Fibroblast of skin of right biceps (primary cell): Measurements from ENCODE around the gene TMEM196.

Experiments
- DNase-seq: peaks from one replicate; pipeline ENCODE4 v3.0.0-alpha.2; 2013

Gene TMEM196

DNA sequence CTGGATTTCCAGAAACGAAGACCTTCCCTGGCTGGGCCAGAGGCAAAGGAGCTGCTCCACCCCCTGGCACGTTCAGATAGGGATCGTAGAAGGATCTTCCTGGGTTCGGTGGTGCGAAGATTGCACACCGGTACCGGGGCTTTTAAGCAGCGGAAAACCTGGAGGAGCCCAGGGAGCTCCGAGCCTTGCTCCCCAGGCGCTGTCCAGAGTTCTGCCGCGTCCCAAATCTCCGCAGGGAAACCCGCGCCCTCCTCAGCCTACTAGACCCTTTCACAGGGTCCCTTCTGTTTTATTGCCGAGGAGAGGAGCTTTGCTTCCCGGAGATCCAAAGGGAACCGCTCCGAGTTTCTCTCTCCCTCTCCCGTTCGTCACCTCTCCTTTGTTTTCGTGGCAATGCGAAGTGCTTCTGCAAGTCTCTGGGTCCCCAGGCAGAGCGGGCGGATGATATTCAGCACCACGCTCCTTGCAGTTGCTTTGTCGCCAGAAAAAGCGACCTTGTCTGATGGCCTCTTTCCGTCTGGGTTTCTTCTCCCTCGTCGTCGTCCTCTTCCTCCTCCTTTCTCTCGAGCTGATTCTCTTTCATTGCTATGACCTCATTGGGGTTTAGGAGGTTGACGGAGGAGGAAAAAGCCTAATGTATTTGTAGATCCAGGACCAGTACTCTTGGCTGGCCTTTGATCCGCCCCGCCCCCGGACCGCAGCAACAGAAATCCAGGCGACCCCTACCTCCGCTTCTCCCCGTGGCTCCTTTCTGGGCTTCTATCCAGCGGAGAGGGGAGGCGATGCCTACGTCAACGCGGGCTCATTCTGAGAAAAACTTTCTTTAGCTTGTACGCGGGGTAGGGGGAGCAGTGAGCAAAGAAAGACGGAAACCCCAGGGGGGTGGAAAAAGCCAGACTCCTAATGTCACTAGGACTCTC is at the start of gene TMEM196:
TMEM196 (minus strand) TSS at position 777 of the 920 bp plus-strand sequence. CDS start 921 bp downstream, outside the sequence.
- DNase-seq = peak; percentile 43

DNA sequence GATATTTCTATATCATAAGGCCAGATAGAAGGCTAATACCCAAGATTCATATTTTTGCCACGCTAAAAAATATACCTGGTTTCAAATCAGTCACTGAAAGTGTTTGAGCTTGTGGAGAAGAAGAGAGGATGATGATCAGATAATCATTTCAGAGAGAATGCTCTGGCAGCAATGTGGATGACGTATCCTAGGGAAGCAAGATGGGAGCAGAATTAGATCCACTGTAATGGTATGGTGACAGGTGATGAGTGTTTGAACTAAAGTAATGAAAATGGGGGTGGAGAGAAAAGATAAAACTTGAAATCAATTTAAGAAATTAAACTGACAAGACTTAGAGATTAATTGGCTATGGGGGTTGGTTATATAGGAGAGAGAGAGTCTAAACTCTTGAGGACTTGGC is 42.7 kb upstream of the TMEM196 start:
- DNase-seq = no peak

- peak; percentile 15 for DNase-seq
These were observed 42.1 kb upstream of the TMEM196 start for GRCh38 chr7:19815546-19815945.

DNA sequence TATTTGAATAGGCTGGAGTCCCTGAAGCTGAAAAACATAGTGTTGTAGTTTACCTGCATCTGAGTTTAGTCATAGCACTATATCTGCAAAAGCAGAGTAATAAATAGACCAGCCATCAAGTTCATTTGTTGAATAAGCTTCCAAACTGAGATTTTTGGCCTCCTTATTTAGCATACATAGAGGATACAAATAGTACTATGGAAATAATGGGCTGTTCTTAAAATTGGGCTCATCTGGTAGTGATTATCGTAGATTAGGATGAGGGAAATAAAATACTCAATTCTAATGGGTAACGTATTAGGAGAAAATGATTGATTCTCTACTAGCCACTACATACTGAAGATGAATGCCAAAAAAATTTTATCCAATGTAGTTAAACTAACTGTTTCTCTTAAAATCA is 41.4 kb upstream of the TMEM196 start:
- no peak for DNase-seq

- no peak for DNase-seq
These were observed 38.0 kb upstream of the TMEM196 start for GRCh38 chr7:19811386-19811785.

DNA sequence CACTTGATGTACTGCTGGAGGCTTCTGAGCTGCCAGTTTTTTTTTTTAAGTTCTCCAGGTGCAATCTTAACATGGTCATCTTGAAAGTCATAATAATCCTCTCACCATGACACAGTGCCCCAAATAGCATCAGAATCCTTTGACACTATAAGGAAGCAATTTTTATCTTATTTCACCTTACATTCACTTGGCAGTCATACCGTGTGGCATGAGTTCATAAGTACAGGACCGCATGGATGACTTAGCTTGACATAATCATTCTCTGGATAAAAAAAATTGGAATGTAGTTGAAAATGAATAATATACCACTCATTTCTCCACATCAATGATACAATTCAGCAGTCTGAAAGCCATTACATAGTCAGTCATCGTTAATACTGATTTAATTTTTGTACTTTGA is 25.6 kb upstream of the TMEM196 start:
- DNase-seq = no peak

DNA sequence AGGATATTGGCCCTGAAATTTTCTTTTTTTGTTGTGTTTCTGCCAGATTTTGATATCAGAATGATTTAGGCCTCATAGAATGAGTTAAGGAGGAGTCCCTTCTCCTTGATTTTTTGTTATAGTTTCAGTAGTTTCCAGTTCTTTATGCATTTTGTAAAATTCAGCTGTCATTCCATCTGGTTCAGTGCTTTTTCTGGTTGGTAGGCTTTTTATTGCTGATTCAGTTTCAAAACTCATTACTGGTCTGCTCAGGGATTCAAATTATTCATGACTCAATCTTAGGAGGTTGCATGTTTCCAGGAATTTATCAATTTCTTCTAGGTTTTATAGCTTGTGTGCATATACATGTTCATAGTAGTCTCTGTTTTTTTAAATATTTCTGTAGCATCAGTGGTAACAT is 10.1 kb upstream of the TMEM196 start:
- no peak for DNase-seq

GRCh38 chr7:19776981-19777380 is 3.6 kb upstream of the TMEM196 start:
- no peak for DNase-seq

- DNase-seq = no peak
These were observed 2.2 kb upstream of the TMEM196 start for GRCh38 chr7:19775578-19775977.

- DNase-seq = no peak
These were observed 1.1 kb downstream of the TMEM196 start for GRCh38 chr7:19772306-19772705.

GRCh38 chr7:19762631-19763030 is 10.8 kb downstream of the TMEM196 start:
- peak; percentile 34 for DNase-seq

GRCh38 chr7:19754521-19755116 is 18.8 kb downstream of the TMEM196 start:
- peak; percentile 48 for DNase-seq

DNA sequence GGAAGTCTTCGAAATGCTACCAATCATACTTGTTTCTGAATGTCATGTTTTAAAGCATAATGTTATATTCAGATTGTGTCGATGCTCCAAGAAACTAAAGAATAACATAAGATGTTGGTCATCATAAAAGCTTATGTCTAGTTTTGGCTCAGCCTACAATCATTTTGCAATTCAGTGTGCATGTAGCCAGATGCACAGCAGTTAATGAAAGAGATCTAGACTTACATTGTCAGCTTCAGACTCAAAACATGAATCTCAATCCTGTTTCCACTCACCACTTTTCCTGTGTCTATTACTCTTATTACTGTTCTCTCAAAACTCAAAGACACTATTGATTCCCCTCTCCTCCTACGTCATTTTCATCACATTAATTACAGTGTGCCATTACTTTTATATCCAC is 21.4 kb downstream of the TMEM196 start:
- DNase-seq = no peak

DNA sequence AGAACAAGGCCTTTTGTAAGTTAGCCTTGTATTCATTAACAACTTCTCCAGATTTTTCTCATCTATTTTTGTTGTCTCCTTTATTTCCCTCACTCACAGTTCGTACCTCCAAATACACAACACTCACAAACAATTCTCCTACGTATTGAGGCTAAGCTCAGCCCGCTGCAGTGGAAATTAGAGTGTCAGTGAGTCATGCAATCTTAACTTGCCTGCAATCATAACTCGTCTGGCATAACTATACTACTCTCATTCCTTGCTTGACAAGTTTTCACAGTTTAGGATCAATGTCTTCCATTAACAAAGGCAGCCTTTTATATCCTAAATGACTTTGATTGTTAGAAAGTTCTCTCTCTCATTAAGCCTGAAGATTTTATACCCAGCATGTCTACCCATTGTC is 23.8 kb downstream of the TMEM196 start:
- peak; percentile 18 for DNase-seq

DNA sequence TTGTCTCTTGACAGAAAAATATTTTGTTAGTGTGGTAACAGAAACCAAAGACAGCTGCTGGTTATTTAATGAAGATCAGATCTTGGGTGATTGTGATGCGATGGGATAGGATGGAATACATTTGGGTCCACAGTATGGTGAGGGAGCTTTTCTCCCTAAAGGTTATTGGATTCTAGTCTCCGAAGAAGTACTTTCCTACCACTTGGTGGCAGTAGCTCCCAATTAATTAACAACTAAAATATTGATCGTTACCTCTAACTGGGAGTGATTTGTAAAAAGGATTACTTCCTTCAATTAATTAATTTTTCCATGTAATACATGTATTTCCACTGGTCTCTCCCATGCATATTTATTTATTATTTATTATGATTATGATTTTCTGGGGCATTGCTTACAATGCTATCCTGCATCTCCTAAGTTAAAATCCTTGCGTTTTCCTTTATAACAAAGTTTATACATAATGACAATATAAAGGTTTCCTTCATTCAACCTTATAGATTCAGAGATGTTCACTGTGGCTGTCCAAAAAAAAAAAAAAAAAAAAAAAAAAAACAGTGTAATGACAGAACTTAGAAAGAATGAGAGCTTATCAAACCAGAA is 25.6 kb downstream of the TMEM196 start:
- peak; percentile 37 for DNase-seq

- no peak for DNase-seq
These were observed 29.3 kb downstream of the TMEM196 start for GRCh38 chr7:19744075-19744474.

GRCh38 chr7:19728716-19729115 is 44.7 kb downstream of the TMEM196 start:
- no peak for DNase-seq

GRCh38 chr7:19725770-19726169 is 47.6 kb downstream of the TMEM196 start:
- DNase-seq = no peak

GRCh38 chr7:19715499-19715898 is 57.9 kb downstream of the TMEM196 start:
- no peak for DNase-seq

GRCh38 chr7:19713676-19714075 is 59.7 kb downstream of the TMEM196 start:
- DNase-seq = peak; percentile 44

DNA sequence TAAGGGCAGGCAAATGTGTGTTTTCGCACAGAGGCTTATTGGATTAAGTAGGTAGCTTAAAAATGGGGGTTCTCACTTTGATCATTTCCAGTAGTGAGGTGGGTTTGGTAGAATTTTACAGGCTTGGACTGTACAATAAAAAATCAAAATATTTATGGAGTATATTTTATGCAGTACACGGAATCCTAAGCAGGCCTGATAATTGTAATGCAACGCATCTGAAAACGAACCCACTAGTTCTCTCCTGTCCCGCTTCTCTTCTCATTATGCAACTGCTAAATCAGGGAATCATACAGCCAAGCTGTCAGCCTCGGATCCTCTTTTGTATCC is 64.2 kb downstream of the TMEM196 start:
- no peak for DNase-seq

DNA sequence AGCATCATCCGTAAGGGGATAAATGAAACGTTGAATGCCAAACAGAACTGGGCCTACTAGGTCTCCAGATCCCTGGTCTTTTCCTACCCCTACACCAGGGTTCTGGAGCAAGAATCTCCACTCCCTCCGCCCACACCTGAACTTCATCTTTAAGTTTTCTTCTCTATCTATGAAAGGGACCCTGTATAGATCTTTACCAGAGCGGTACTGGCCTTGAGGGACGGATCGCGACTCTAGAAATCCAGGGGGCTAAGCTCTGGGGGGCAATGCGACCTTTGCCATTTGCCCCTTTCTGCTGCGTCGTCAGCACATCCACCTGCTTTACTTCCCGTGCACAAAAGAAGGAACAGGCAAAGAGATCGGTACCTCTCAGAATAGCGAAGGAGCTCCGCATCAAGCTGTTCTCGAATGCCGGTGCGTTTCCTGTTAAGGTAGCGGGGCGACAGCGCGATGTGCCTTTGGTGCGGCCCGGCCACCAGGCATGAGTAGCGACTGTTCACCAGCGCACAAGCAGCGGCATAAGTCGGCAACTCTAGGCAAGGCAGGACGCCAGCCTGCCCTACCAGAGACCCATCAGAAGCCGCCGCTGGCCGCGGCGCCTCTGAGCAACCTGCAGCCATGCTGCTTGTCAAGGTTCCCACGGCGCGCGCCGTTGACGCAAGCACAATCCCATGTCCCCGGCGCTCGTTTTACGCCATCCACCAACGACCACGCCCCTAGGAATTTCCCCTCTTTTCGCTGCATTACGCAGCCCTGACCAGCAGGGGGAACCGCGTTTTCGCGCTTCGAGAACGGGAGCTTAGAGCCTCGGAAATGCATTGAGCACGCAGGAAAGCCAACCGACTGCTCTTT is 64.8 kb downstream of the TMEM196 start, which contains the start of gene POLR1F:
POLR1F (minus strand) TSS at position 641 of the 852 bp plus-strand sequence; CDS start at position 620, 21 bp downstream.
- peak; percentile 95 for DNase-seq

GRCh38 chr7:19707240-19707639 is 66.2 kb downstream of the TMEM196 start:
- DNase-seq = no peak
